AG04450 (cell line): ENCODE results near the gene NFATC4. TPM values are rescaled to one million over a fixed set of nuclear protein-coding genes. Genes with fewer than 3 reads are reported as not detected.

ENCODE experiments used
- CTCF ChIA-PET: fragments of 300-600, 350-600 bp; formaldehyde crosslinking; extraction: SDS; loops from one replicate; lab custom pipeline; 2022; ENCODE audit warnings: antibody characterized with exemption, inconsistent platforms; lab: Charles Lee
- POLR2A ChIA-PET: fragments of 350-600 bp; formaldehyde crosslinking; extraction: SDS; loops from one replicate; lab custom pipeline; 2021; ENCODE audit warnings: antibody characterized with exemption, inconsistent platforms; lab: Yijun Ruan, JAX
- DNase-seq: peaks from one replicate; pipeline ENCODE4 v3.0.0-alpha.2; 2011; ENCODE audit warnings: low read depth, low spot score
- H3K27ac ChIP-seq: one replicate; pipeline ENCODE4 v1.5.1; 2012; ENCODE audit warnings: low read depth, low read length, control low read depth
- H3K27me3 ChIP-seq: one replicate; pipeline ENCODE4 v1.6.0; 2012; ENCODE audit warnings: low read length; ENCODE audit not compliant: control insufficient read depth, insufficient read depth
- H3K4me3 ChIP-seq: 2 replicates; pipeline ENCODE4 v1.5.1; 2011; ENCODE audit warnings: mild to moderate bottlenecking, low read depth, low read length, control low read depth
- H3K9me3 ChIP-seq: 2 replicates; pipeline ENCODE4 v1.5.1; 2012; ENCODE audit warnings: low read length; ENCODE audit not compliant: control insufficient read depth, insufficient read depth
- polyA minus RNA-seq: library from RNA; depleted of rRNA, polyadenylated mRNA; stranded (reverse); fragments of >200 nt; gene quantifications from 2 replicates; pipeline ENCODE4 v1.2.3, GENCODE V29; 2011; rRNA and poly(A)+ RNA removed
- polyA plus RNA-seq: library from polyadenylated mRNA; depleted of rRNA; stranded (reverse); fragments of >200 nt; gene quantifications from 2 replicates; pipeline ENCODE4 v1.2.3, GENCODE V29; 2011; rRNA removed
- TF ChIP-seq, protein P1 (sequence below): IDR thresholded peaks from 2 replicates; pipeline ENCODE4 v1.5.1; 2011; ENCODE audit warnings: low read depth, low read length, control low read depth, inconsistent platforms

The NFATC4 gene
- polyA plus RNA-seq (35.7 and 42.0 TPM in 2 replicates), polyA minus RNA-seq (43.5 and 69.5 TPM in 2 replicates)

GRCh38 chr14:24367514-24368211, at the start of gene NFATC4:
NFATC4 (plus strand) TSS chr14:24368184; CDS start chr14:24368341, 157 bp downstream.
- TF ChIP-seq, protein P1, sequence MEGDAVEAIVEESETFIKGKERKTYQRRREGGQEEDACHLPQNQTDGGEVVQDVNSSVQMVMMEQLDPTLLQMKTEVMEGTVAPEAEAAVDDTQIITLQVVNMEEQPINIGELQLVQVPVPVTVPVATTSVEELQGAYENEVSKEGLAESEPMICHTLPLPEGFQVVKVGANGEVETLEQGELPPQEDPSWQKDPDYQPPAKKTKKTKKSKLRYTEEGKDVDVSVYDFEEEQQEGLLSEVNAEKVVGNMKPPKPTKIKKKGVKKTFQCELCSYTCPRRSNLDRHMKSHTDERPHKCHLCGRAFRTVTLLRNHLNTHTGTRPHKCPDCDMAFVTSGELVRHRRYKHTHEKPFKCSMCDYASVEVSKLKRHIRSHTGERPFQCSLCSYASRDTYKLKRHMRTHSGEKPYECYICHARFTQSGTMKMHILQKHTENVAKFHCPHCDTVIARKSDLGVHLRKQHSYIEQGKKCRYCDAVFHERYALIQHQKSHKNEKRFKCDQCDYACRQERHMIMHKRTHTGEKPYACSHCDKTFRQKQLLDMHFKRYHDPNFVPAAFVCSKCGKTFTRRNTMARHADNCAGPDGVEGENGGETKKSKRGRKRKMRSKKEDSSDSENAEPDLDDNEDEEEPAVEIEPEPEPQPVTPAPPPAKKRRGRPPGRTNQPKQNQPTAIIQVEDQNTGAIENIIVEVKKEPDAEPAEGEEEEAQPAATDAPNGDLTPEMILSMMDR, result no peak
- peak within 1 kb of the TSS; percentile 90 for H3K4me3 ChIP-seq
- ChIA-PET POLR2A (no interaction called here), CTCF (interaction anchor here (1.4 to 6.4 kb wide), 2 partner anchors 34 to 64 kb away, joined by 5 to 33 read pairs; no protein-coding TSS in a partner anchor)
- no peaks in the 10 kb centered on the region for H3K27me3 ChIP-seq
- peak; percentile 90 for DNase-seq
- peak within 1 kb of the TSS; percentile 96 for H3K27ac ChIP-seq
- H3K9me3 ChIP-seq, result no peaks in the 10 kb centered on the region; the same call in 1 of the 2 replicates

- TF ChIP-seq, protein P1, result no peak
- ChIA-PET CTCF (interaction anchor here (1.2 to 21.9 kb wide), 5 partner anchors 12 to 112 kb away, joined by 4 to 712 read pairs (median 18); partner anchors contain the start of genes CBLN3, CIDEB, KHNYN and LTB4R2), POLR2A (interaction anchor here (1.1 kb wide), 1 partner anchor 21 kb away, joined by 3 read pairs; the partner anchor contains the start of gene NOP9)
Measured at GRCh38 chr14:24321212-24321975, 46.6 kb upstream of the NFATC4 start.

DNA sequence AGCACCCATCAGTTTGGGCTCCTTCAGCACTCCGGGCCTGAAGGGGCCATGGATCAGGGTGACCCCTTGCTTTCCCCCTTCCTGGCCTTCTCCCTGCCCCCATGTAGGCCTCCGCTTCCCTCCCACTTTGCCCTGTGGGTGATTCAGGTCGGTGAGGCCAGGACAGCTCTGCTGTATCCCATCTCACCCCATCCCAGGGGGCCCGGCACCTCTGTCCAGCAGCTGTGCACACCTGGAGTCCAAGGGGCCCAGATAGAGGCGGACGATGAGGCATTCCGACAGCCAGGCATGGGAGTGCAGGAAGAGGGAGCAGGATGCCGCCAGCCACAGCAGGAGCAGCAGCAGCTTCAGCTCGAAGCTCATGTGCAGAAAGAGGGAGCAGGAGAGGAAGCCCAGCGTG, 45.3 kb upstream of the NFATC4 start:
- no peak for DNase-seq
- ChIA-PET CTCF (interaction anchor here (0.6 to 21.9 kb wide), 4 partner anchors 11 to 170 kb away, joined by 3 to 712 read pairs (median 28); partner anchors contain the start of genes CBLN3, CIDEB, KHNYN and LTB4R2), POLR2A (interaction anchor here (1.1 kb wide), 1 partner anchor 23 kb away, joined by 3 read pairs; the partner anchor contains the start of gene NOP9)
- H3K27ac ChIP-seq, result no peak overlapping the region
- peaks cover 41% of the 10 kb centered on the region for H3K27me3 ChIP-seq
- TF ChIP-seq, protein P1, result no peak
- no peak overlapping the region for H3K4me3 ChIP-seq
- no peaks in the 10 kb centered on the region for H3K9me3 ChIP-seq

More at GRCh38 chr14:24321212-24321975, 46.6 kb upstream of the NFATC4 start:
- Histone ChIP-seq H3K4me3 (no peak overlapping the region), H3K27ac (no peak overlapping the region), H3K27me3 (peaks cover 36% of the 10 kb centered on the region), H3K9me3 (no peaks in the 10 kb centered on the region; the same call in 1 of the 2 replicates)
- DNase-seq, result no peak

DNA sequence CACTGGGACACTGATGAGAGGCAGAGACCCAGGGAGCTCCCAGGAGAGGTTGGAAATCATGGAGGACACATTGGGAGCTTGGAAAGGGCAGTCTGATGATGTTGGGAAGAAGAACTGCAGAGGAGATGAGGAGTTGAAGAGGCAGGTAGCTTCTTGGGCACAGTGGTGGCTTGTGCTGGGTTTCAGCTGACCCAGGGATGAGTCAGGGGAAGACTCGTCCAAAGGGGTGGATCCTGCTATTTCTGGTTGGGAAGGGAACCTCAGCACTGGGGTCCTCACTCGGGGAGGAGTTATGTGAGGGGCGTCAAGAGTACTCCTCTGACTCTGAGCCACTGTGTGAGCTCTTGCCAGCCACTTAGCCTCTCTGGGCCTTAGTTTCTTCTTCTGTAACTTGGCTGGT, 44.6 kb upstream of the NFATC4 start:
- TF ChIP-seq, protein P1, result no peak
- Histone ChIP-seq H3K27me3 (peaks cover 39% of the 10 kb centered on the region), H3K27ac (no peak overlapping the region), H3K9me3 (no peaks in the 10 kb centered on the region), H3K4me3 (no peak overlapping the region)
- DNase-seq, result no peak
- CTCF ChIA-PET, result interaction anchor here (2.5 to 21.9 kb wide), 3 partner anchors 10 to 110 kb away, joined by 18 to 712 read pairs (median 38); partner anchors contain the start of genes CBLN3, CIDEB, KHNYN and LTB4R2
- POLR2A ChIA-PET, result no interaction called here
